Inferior parietal cortex (tissue), 1 donor: ENCODE results near the gene KIZ.
"Not testable (repeated sequence)": the region's sequence is repeated elsewhere in the genome, so short reads cannot be mapped to it uniquely, and the experiment has no call there.

Experiments used
- DNase-seq: peaks from one replicate; pipeline ENCODE4 v3.0.0-alpha.2; 2016; ENCODE audit errors: extremely low spot score

KIZ gene

GRCh38 chr20:21229163-21229562, 103.3 kb downstream of the KIZ start:
- no peak for DNase-seq

- DNase-seq, result no peak
These were observed 104.3 kb downstream of the KIZ start for GRCh38 chr20:21230220-21230619.

- no peak for DNase-seq
These were observed 104.8 kb downstream of the KIZ start for GRCh38 chr20:21230686-21231085.

- DNase-seq, result peak; percentile 25
These were observed 106.8 kb downstream of the KIZ start for GRCh38 chr20:21232546-21233280.

- DNase-seq, result no peak
These were observed 108.4 kb downstream of the KIZ start for GRCh38 chr20:21234324-21234723.

- DNase-seq, result peak; percentile 79
These were observed 109.1 kb downstream of the KIZ start for GRCh38 chr20:21234806-21235483.

- peak; percentile 92 for DNase-seq
These were observed 109.9 kb downstream of the KIZ start for GRCh38 chr20:21235484-21236445.

GRCh38 chr20:21237956-21238799, 112.3 kb downstream of the KIZ start:
- no peak for DNase-seq

- DNase-seq, result no peak
These were observed 113.1 kb downstream of the KIZ start for GRCh38 chr20:21238818-21239536.

GRCh38 chr20:21240394-21240793, 114.5 kb downstream of the KIZ start:
- DNase-seq, result no peak

- DNase-seq, result no peak
These were observed 115.5 kb downstream of the KIZ start for GRCh38 chr20:21241406-21241805.

- no peak for DNase-seq
These were observed 117.9 kb downstream of the KIZ start for GRCh38 chr20:21243811-21244210.

GRCh38 chr20:21244808-21245207, 118.9 kb downstream of the KIZ start:
- no peak for DNase-seq

GRCh38 chr20:21246161-21246560, 120.3 kb downstream of the KIZ start:
- DNase-seq, result no peak

- not testable (repeated sequence) for DNase-seq
These were observed 121.8 kb downstream of the KIZ start for GRCh38 chr20:21247603-21248095.

GRCh38 chr20:21251278-21251677, 125.4 kb downstream of the KIZ start:
- no peak for DNase-seq

GRCh38 chr20:21257192-21257591, 131.3 kb downstream of the KIZ start:
- no peak for DNase-seq

GRCh38 chr20:21258411-21258810, 132.5 kb downstream of the KIZ start:
- no peak for DNase-seq

- DNase-seq, result peak; percentile 72
These were observed 133.5 kb downstream of the KIZ start for GRCh38 chr20:21259346-21259745.

- no peak for DNase-seq
These were observed 136.9 kb downstream of the KIZ start for GRCh38 chr20:21262812-21263211.
